Tibial nerve (tissue), 4 donors: Measurements from ENCODE around the gene ST3GAL6.

Source experiments
- EP300 ChIP-seq, 2 donors: sonication (generic); formaldehyde crosslinking; IDR thresholded peaks; one replicate each; pipeline ENCODE4 v1.6.1; 2017; ENCODE audit warnings: antibody characterized with exemption in 2 of 2, mild to moderate bottlenecking in 1 of 2
- POLR2A ChIP-seq, 2 donors: fragments of 450-650 bp; IDR thresholded peaks; one replicate each; pipeline ENCODE4 v1.6.1; 2017; ENCODE audit warnings: antibody characterized with exemption in 2 of 2, mild to moderate bottlenecking in 2 of 2, moderate library complexity in 2 of 2
- TF ChIP-seq, protein P1 (sequence below), 5 experiments: fragments of 200-600 bp in 3 of 5; fragments of 450-650 bp in 2 of 5; sonication (generic) in 3 of 5; IDR thresholded peaks; one replicate each; pipeline ENCODE4 v1.5.1; 2016 to 2019; ENCODE audit warnings: antibody characterized with exemption in 5 of 5, mild to moderate bottlenecking in 3 of 5, moderate library complexity in 2 of 5

- TF ChIP-seq EP300 (IDR thresholded peaks at IDR 0.05) (no peak), POLR2A (IDR thresholded peaks at IDR 0.05) (no peak)
- TF ChIP-seq, protein P1, sequence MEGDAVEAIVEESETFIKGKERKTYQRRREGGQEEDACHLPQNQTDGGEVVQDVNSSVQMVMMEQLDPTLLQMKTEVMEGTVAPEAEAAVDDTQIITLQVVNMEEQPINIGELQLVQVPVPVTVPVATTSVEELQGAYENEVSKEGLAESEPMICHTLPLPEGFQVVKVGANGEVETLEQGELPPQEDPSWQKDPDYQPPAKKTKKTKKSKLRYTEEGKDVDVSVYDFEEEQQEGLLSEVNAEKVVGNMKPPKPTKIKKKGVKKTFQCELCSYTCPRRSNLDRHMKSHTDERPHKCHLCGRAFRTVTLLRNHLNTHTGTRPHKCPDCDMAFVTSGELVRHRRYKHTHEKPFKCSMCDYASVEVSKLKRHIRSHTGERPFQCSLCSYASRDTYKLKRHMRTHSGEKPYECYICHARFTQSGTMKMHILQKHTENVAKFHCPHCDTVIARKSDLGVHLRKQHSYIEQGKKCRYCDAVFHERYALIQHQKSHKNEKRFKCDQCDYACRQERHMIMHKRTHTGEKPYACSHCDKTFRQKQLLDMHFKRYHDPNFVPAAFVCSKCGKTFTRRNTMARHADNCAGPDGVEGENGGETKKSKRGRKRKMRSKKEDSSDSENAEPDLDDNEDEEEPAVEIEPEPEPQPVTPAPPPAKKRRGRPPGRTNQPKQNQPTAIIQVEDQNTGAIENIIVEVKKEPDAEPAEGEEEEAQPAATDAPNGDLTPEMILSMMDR (IDR thresholded peaks at IDR 0.05), result no peak
Observed at GRCh38 chr3:98829246-98829832, 66.2 kb downstream of the ST3GAL6 start.
